BLaER1 (cell line): ENCODE results near the gene MOB2.
A peak's percentile ranks its signal among the peaks of the same experiment; 100 is the strongest.

Source experiments
- H3K27ac ChIP-seq: shearing (Covaris generic); formaldehyde crosslinking; 2 replicates; pipeline ENCODE4 v1.8.1; 2022
- H3K27me3 ChIP-seq: shearing (Covaris generic); formaldehyde crosslinking; 2 replicates; pipeline ENCODE4 v1.8.1; 2022
- H3K36me3 ChIP-seq: shearing (Covaris generic); formaldehyde crosslinking; 2 replicates; pipeline ENCODE4 v1.8.1; 2022
- H3K4me1 ChIP-seq: shearing (Covaris generic); formaldehyde crosslinking; 2 replicates; pipeline ENCODE4 v1.8.1; 2022
- H3K4me2 ChIP-seq: shearing (Covaris generic); formaldehyde crosslinking; 2 replicates; pipeline ENCODE4 v1.8.1; 2022
- H3K4me3 ChIP-seq: shearing (Covaris generic); formaldehyde crosslinking; 2 replicates; pipeline ENCODE4 v1.8.1; 2022
- H3K9ac ChIP-seq: shearing (Covaris generic); formaldehyde crosslinking; 2 replicates; pipeline ENCODE4 v1.8.1; 2022
- H3K9me3 ChIP-seq: shearing (Covaris generic); formaldehyde crosslinking; 2 replicates; pipeline ENCODE4 v1.8.1; 2022
- H4K20me1 ChIP-seq: shearing (Covaris generic); formaldehyde crosslinking; 2 replicates; pipeline ENCODE4 v1.8.1; 2022
- Cebpa-rat ChIP-seq: shearing (Covaris generic); IDR thresholded peaks from 2 replicates; pipeline ENCODE4 v1.8.1; 2022

MOB2 gene

DNA sequence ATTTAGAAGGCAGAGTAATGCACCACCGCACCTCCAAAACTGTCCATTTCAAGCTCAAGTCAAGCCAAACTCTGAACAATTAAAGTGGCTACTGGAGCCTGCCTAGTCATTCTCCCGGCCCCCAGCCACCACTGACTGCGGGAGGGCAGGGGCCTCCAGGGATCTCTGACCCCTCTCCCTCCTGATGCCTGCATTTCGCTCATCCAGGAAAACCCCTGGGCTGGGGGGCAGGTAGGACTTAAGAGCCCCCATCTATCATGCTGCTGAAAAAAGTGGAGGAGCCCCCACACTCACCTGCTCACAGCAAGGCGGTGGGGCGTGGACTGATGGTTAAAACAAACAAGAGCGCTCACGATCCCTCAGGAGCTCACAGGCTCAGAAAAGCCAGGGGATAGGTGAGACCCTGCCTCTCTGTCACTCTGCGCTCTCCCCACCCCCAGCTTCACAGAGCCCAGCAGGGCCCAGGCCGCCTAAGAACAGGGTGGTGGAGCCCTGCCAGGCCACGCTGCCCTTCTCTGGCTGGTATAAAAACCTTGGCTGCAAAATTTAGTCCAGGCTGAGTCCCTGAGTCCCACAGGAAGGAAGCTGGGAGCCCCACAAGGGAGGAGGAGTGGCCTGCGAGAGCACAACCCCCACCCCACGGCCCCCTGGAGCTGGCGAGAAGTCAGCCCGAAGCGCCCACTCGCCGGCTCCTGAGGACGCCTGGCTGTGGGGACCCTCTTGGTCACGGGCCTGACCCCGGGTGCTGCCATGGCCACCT, 21.0 kb upstream of the MOB2 start:
- Histone ChIP-seq H3K27ac (peak overlapping the region; percentile 80), H3K27me3 (no peaks in the 10 kb centered on the region), H3K9me3 (no peaks in the 10 kb centered on the region), H3K9ac (peak overlapping the region; percentile 70), H3K4me1 (peaks cover 95% of the 10 kb centered on the region), H3K4me2 (peak overlapping the region; percentile 99), H3K4me3 (peak overlapping the region; percentile 60), H4K20me1 (peaks cover 98% of the 10 kb centered on the region), H3K36me3 (peaks cover 4% of the 10 kb centered on the region; the same call in 1 of the 2 replicates)
- TF ChIP-seq Cebpa-rat: no peak

DNA sequence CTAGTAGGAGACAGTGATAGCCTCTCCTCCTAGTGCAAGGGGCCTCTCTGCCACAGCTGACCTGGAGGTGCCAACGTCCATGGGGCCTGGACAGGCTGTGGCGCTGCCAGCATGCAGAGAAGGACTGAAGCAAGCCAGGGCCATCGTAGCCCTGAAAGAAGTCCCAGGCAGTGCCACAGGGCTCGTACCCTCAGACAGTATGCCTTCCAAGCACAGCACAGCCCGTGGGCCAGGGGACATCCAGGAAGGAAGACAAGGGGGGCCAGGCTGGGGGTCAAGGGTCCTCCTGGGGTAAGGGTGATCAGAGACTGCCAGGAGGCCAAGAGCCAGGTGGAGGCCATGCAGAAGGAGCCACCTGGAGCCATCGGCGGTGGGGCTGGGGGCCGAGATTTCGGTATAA, 20.4 kb upstream of the MOB2 start:
- peak overlapping the region; percentile 70 for H3K9ac ChIP-seq

DNA sequence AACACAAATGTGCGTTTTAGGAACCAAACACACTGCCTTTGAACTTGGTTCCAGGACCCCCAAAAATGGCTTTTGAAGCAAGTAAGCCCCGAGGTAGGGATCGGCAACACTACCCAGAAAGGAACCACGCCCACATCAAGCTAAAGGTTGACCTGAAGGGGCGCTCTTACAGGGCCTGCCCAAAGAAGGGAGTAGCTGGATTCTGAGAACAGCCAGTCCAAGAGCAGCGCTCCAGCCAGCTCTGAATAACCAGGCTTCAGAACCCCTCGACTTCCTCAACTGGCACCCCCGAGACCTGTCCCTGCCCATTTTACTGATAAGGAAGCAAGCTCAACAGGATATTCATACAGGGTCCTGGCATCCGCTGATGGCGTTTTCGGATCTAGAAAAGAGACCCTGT, 18.9 kb upstream of the MOB2 start:
- Histone ChIP-seq H3K36me3 (peaks cover 11% of the 10 kb centered on the region; the same call in 1 of the 2 replicates), H3K27me3 (no peaks in the 10 kb centered on the region), H3K27ac (no peak overlapping the region; the same call in 1 of the 2 replicates), H4K20me1 (peaks cover 98% of the 10 kb centered on the region), H3K4me1 (peaks cover 95% of the 10 kb centered on the region), H3K4me3 (no peak overlapping the region), H3K9me3 (no peaks in the 10 kb centered on the region), H3K9ac (no peak overlapping the region), H3K4me2 (peak overlapping the region; percentile 99)
- no peak for TF ChIP-seq Cebpa-rat

More for the DNA sequence above, 20.4 kb upstream of the MOB2 start:
- Histone ChIP-seq H3K36me3 (peaks cover 4% of the 10 kb centered on the region; the same call in 1 of the 2 replicates), H3K4me2 (peak overlapping the region; percentile 99), H3K4me3 (peak overlapping the region; percentile 60), H3K27me3 (no peaks in the 10 kb centered on the region), H4K20me1 (peaks cover 98% of the 10 kb centered on the region), H3K4me1 (peaks cover 95% of the 10 kb centered on the region), H3K9me3 (no peaks in the 10 kb centered on the region), H3K27ac (peak overlapping the region; percentile 80)
- no peak for TF ChIP-seq Cebpa-rat

DNA sequence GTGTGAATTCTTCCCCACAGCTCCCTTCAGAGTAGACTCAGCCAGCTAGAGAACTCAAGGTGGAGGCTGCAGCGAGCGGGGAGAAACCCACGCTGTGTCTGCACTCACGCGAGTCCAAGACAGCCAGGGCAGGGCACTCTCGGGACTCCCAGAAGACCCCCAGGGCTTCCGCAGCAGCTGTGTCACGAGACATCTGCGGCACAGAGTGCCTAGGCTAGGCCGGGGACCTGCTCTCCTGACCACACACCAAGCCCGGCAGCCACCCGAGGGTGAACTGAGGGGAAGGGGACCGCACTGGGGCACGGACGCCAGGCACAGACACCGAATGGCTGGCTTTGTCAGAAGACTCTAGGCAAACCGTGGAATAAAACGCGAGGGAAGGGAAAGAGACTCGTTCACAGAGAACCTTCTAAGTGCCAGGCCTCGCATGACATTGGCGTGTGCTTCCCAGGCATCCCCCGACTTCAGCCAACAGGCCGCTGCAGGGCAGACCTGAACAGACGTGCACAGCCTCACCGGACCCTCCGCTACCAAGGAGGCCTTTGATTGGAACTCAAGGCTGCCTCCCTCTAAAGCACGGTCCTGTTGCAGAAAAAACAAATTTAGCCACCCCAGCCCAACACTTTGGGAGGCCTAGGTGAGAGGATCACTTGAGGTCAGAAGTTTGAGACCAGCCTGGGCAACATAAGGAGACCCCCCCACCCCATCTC, 18.2 kb upstream of the MOB2 start:
- peak overlapping the region; percentile 99 for H3K4me2 ChIP-seq
- H3K9ac ChIP-seq: peak overlapping the region; percentile 59; the same call in 1 of the 2 replicates
- peaks cover 19% of the 10 kb centered on the region; the same call in 1 of the 2 replicates for H3K36me3 ChIP-seq
- H4K20me1 ChIP-seq: peaks cover 100% of the 10 kb centered on the region
- no peak for TF ChIP-seq Cebpa-rat
- no peaks in the 10 kb centered on the region for H3K27me3 ChIP-seq
- no peak overlapping the region for H3K4me3 ChIP-seq
- 0 out of 2 replicates have a peak, but pooled peaks cover 5% of the 10 kb centered on the region for H3K9me3 ChIP-seq
- peaks cover 95% of the 10 kb centered on the region for H3K4me1 ChIP-seq
- H3K27ac ChIP-seq: peak overlapping the region; percentile 71

DNA sequence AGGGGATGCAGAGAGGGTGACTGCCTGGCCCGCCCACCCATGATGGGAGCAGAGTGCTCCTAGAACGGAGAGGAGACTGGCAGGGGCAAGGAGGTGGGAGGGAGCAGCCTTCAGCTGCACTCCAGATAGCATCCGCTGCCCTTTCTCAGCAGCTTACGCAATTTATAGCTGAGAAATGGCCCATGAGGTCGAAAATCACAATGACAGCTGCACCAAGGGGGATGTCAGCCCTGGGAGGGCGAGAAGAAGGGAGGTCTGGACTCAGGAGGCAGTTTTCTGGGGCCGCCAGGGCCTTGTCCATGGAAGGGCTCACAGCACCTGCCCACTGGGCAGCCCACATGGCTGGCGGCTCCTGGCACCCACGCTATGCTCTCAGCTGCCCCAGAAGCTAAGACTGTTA, 17.6 kb upstream of the MOB2 start:
- H4K20me1 ChIP-seq: peaks cover 100% of the 10 kb centered on the region
- H3K27ac ChIP-seq: peak overlapping the region; percentile 71; the same call in 1 of the 2 replicates
- no peaks in the 10 kb centered on the region for H3K27me3 ChIP-seq
- peak overlapping the region; percentile 59; the same call in 1 of the 2 replicates for H3K9ac ChIP-seq
- H3K4me3 ChIP-seq: no peak overlapping the region
- peaks cover 8% of the 10 kb centered on the region; the same call in 1 of the 2 replicates for H3K9me3 ChIP-seq
- TF ChIP-seq Cebpa-rat: peak; percentile 85
- H3K4me2 ChIP-seq: peak overlapping the region; percentile 99
- H3K36me3 ChIP-seq: peaks cover 25% of the 10 kb centered on the region
- H3K4me1 ChIP-seq: peaks cover 89% of the 10 kb centered on the region

DNA sequence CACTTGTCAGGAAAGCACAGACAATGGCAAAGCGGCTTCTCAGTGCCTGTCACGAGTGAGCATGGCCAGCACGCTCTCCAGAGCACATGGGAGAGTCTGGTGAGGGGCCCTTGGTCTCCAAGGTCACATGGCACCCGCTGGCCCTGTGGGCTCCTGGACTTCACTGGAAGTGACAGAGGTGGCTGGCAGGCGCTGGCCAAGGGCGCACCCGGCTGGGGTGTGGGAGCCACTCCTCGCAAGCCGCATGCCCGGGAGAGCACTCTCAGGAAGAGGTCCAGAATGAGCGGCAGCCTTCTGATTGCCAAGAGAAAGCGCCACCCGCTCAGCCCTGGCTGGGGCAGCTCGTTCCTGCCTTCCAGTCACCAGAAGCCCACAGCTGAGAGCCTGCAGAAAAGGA, 17.1 kb upstream of the MOB2 start:
- no peak for TF ChIP-seq Cebpa-rat
- Histone ChIP-seq H3K9ac (peak overlapping the region; percentile 59; the same call in 1 of the 2 replicates), H3K4me2 (peak overlapping the region; percentile 99), H3K27ac (peak overlapping the region; percentile 71; the same call in 1 of the 2 replicates), H3K27me3 (no peaks in the 10 kb centered on the region), H3K9me3 (peaks cover 8% of the 10 kb centered on the region; the same call in 1 of the 2 replicates), H3K36me3 (peaks cover 28% of the 10 kb centered on the region), H4K20me1 (peaks cover 100% of the 10 kb centered on the region), H3K4me1 (peaks cover 85% of the 10 kb centered on the region), H3K4me3 (no peak overlapping the region)

DNA sequence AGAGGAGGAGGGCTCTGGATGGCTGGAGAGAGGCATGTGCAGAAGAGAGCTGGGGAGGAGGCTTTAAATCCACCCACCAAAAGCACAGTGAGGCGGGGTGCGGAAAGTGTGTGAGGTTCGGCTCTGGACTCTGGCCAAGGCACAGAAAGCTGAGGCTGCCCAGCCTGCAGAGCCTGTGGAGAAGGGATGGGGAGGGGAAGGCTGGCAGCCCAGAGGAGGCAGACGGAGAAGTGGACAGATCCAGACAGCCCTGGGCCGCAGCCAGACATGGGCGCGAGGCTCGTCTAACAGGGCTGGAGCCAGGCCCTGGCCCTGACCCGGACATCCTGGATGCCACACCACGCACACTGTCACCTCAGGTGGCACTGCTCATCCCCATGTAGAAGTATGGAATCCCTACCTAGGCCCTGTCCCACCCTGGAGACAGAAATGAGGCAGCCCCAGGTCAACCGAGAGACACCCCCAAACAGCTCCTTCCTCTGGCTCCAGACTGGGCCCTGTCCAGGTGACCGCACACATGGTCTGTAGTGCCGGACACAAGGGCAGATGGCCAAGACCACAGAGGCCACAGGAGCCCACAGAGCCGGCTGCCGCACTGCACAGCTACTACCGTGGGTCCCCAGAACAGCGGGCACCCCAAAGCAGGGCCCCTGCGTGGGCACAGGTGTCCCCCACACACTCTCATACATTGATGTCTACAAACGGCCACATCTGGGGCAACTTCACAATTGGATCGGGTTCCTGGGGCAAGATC, 16.6 kb upstream of the MOB2 start:
- peaks cover 100% of the 10 kb centered on the region for H4K20me1 ChIP-seq
- peaks cover 8% of the 10 kb centered on the region; the same call in 1 of the 2 replicates for H3K9me3 ChIP-seq
- H3K9ac ChIP-seq: peak overlapping the region; percentile 20; the same call in 1 of the 2 replicates
- peaks cover 32% of the 10 kb centered on the region for H3K36me3 ChIP-seq
- peak overlapping the region; percentile 99 for H3K4me2 ChIP-seq
- peak overlapping the region; percentile 71 for H3K27ac ChIP-seq
- H3K4me3 ChIP-seq: no peak overlapping the region
- H3K4me1 ChIP-seq: peaks cover 79% of the 10 kb centered on the region
- no peaks in the 10 kb centered on the region for H3K27me3 ChIP-seq
- TF ChIP-seq Cebpa-rat: no peak

DNA sequence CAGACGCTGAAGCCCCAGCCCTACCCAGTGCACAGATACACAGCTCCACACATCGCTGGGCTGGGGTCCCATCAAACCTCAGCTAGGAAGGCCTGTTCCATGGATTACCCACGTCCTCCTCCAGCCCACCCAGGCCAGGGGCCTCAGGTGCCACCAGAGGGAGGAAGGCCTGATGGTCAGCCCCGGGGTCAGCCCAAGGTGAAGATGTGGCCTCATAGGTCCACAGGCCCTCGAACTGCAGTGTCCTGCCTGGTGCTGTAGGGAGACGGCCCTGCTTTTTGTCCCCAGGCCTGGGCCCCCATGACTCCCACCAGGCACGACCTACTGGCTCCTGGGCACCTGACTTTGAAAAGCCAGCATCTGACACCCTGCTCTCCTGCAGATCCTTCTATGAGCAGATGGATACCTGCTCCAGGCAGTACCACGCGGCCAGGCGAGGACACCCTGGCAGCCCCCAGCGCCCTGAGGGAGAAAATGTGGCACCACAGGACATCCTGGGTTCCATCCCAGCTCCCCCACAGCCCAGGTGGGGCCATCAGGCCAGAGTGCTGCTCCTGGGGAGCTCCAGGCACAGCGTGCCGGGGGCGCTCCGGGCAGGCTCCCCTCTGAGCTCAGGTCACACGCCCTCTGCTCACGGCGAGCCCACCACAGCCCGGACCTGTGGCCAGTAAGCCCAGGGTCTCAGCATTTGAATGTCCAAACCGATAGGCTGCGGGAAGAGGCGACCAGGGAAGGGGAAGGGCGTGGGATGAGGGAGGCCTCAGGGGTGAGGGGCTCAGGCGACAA, 15.8 kb upstream of the MOB2 start:
- Histone ChIP-seq H3K27ac (peak overlapping the region; percentile 35), H3K9ac (0 out of 2 replicates have a peak overlapping the region, but pooled peaks have one; percentile 20), H3K4me1 (peaks cover 76% of the 10 kb centered on the region)

More for the DNA sequence above, 15.8 kb upstream of the MOB2 start:
- Histone ChIP-seq H3K27me3 (no peaks in the 10 kb centered on the region), H3K36me3 (peaks cover 35% of the 10 kb centered on the region), H3K4me3 (no peak overlapping the region), H3K9me3 (peaks cover 8% of the 10 kb centered on the region; the same call in 1 of the 2 replicates), H4K20me1 (peaks cover 100% of the 10 kb centered on the region), H3K4me2 (no peak overlapping the region; the same call in 1 of the 2 replicates)
- no peak for TF ChIP-seq Cebpa-rat
